Measurements from ENCODE around the gene FKBP9. TPM values are rescaled to one million over a fixed set of nuclear protein-coding genes. Genes with fewer than 3 reads are reported as not detected.
"Not testable (repeated sequence)": the region's sequence is repeated elsewhere in the genome, so short reads cannot be mapped to it uniquely, and the experiment has no call there.

The FKBP9 gene
- total RNA-seq, 2 donors from 2014 or later = 0.65 to 1.7 TPM

DNA sequence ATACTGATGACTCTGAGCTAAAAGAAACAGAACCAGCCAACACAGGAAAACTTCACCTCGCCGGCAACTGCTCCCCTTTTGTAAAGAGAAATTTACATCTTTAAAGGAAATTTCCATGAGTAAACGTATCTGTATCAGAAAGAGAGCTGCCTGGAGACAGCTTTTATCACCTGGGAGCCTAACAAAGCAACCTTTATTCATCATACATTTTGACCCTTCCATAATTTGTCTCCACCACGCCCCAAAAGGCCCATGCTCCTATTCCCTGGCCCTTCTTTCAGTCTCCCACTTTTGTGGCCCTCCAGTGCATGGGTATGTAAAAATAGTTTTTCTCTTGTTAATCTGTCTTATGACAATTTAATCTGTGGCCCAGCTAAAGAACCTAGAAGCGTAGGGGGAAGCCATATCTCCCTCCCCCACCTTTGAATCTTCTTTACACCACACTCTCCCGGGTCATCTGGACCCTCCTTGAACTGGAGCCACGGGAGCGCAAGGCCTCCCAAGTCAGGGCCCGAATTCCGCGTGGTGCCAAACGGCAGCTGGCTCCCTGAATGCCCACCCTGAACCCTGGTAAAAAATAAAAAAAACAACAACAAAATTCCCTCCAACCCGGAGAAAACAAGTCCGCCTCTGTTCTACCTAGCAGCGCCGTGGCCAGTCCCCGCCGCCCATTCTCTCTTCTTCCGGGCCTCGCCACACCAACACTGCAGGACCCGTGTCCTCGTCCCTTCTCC is 15.4 kb upstream of the FKBP9 start:
- peak overlapping the region; percentile 92 for H3K4me3 Mint-ChIP-seq
- peak overlapping the region; percentile 88 for H3K27ac Mint-ChIP-seq
- H3K4me1 Mint-ChIP-seq = peaks cover 17% of the 10 kb centered on the region
- H3K36me3 Mint-ChIP-seq (ENCODE audit: low read depth) = peaks cover 5% of the 10 kb centered on the region
- ATAC-seq (replicated peaks) = no peak
- no peaks in the 10 kb centered on the region for H3K9me3 Mint-ChIP-seq
- H3K27me3 Mint-ChIP-seq = no peaks in the 10 kb centered on the region

DNA sequence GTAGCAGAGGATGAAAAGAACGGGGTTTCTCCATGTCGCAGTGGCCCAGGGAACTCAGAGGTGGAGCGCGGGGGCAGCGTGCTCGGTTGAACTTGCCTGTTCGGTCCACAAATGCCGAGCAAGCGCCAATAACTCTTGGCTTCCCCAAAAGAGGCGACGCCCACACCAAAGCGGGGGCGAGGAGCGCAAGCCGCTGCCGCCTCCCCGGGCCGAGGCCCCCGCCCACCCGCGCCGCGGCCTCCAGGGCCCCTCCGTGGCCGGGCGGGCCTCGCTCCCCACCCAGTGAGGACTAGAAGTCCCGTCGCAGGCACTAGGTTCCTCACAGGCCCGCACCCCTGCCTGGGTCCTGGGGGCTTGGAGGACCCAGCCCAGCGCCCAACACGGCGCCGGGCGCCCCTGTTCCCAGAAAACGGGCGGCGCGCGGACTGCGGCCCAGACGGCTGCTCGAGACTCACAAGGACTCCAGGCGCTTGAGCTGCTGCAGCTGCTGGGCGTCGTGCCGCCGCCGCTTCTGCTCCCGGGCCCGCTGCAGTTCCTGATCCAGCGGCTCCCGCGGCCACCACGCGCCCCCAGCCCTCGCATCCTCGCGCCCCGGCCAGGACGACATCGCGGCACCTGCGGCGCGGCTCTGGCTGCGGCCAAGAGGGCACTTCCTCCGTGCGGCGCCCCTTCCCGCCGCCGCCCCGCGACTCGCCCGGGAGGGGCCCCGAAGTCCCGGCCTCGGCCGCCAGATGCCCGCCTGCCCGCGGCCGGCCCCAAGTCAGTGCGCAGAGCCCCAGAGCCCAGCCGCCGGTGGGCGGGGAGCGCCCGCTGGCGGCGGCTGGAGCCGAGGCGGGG is 14.6 kb upstream of the FKBP9 start:
- no peaks in the 10 kb centered on the region for H3K27me3 Mint-ChIP-seq
- peak overlapping the region; percentile 88 for H3K27ac Mint-ChIP-seq
- peak; percentile 94 for ATAC-seq (replicated peaks)
- peaks cover 5% of the 10 kb centered on the region for H3K36me3 Mint-ChIP-seq (ENCODE audit: low read depth)
- H3K4me1 Mint-ChIP-seq = peaks cover 17% of the 10 kb centered on the region
- no peaks in the 10 kb centered on the region for H3K9me3 Mint-ChIP-seq
- H3K4me3 Mint-ChIP-seq = peak overlapping the region; percentile 92

DNA sequence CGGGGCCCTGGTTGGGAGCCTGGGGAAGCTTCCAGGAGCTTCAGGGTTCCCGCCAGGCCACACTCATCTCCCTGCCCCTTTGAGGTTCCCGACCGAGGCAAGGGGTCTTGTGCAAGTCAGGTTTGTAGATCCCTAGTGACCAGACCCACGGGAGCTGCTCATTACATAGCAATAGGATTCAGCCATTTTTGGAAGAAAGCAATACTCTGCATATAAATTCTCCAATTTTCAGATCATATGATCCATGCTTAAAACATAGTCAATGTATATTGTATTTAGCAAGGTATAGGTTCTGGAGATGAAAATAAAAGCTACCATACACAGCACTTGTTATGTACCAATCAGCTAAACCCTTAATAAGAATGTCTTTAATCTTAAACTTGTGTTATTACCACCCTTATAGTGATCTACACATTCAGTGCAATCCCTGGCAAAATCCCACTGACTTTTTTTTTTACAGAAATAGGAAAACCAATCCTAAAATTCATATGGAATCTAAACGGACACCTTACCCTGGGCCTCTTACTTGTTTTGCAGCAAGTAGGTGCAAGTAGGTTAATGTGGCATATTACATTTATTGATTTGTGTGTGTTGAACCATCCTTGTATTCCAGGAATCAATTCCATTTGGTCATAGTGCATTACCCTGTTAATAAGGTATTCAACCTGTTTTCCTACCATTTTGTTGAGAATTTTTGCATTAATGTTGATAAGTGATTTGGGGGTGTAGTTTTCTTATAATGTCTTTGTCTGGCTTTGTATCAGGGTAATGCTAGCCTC is 13.8 kb upstream of the FKBP9 start:
- no peak overlapping the region for H3K27ac Mint-ChIP-seq
- H3K4me1 Mint-ChIP-seq = peaks cover 17% of the 10 kb centered on the region
- H3K36me3 Mint-ChIP-seq (ENCODE audit: low read depth) = peaks cover 5% of the 10 kb centered on the region
- ATAC-seq (replicated peaks) = no peak
- peaks cover 6% of the 10 kb centered on the region for H3K9me3 Mint-ChIP-seq
- peak overlapping the region; percentile 92 for H3K4me3 Mint-ChIP-seq
- peaks cover 5% of the 10 kb centered on the region for H3K27me3 Mint-ChIP-seq

DNA sequence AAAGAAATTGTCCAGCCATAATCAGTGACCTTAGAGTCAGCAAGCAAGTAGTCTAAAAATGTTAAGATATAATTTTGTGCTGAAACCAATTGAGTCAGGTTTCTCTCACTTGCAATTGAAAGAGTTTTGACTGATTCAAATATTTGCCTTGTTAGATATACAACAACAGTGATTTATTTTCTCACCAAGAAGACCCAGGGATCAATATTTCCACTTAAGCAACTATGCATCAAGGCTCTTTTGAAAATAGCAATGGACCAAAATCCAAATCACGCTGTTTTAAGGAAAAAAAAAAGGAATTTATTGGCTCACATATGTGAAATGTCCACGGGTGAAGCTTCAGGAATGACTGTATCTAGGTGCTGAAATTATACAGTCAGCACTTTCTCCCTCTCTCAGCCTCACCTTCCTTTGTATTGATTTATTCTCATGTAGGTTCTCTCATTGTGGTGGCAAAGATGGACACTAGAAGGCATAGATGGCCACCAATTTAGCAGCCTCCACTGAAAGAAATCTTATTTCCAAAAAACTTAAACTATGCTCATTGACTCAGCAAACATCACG is 9.7 kb upstream of the FKBP9 start:
- no peak for ATAC-seq (replicated peaks)
- H3K27ac Mint-ChIP-seq = no peak overlapping the region
- no peaks in the 10 kb centered on the region for H3K4me1 Mint-ChIP-seq
- peaks cover 5% of the 10 kb centered on the region for H3K27me3 Mint-ChIP-seq
- H3K9me3 Mint-ChIP-seq = peaks cover 9% of the 10 kb centered on the region
- no peak overlapping the region for H3K4me3 Mint-ChIP-seq
- no peaks in the 10 kb centered on the region for H3K36me3 Mint-ChIP-seq (ENCODE audit: low read depth)

DNA sequence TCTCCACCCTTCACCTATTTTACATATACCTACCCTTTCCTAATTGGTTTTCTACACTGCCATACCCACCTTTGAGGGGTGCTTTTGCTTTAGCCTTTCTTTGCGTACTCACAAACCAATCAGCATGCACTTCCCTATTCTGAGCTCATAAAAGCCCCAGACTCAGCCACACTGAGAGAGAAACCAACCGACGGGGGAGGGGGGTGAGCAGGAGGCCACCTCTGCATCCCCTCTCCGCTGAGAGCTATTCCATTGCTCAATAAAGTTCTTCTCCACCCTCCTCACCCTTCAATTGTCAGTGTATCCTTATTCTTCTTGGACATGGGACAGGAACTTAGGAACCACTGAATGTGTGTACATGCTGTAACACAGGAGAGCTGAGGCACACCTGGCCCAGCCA is 9.0 kb upstream of the FKBP9 start:
- no peaks in the 10 kb centered on the region for H3K4me1 Mint-ChIP-seq
- no peak overlapping the region for H3K4me3 Mint-ChIP-seq
- H3K36me3 Mint-ChIP-seq (ENCODE audit: low read depth) = no peaks in the 10 kb centered on the region
- ATAC-seq (replicated peaks) = no peak
- peaks cover 9% of the 10 kb centered on the region for H3K9me3 Mint-ChIP-seq
- peaks cover 5% of the 10 kb centered on the region for H3K27me3 Mint-ChIP-seq
- H3K27ac Mint-ChIP-seq = no peak overlapping the region

DNA sequence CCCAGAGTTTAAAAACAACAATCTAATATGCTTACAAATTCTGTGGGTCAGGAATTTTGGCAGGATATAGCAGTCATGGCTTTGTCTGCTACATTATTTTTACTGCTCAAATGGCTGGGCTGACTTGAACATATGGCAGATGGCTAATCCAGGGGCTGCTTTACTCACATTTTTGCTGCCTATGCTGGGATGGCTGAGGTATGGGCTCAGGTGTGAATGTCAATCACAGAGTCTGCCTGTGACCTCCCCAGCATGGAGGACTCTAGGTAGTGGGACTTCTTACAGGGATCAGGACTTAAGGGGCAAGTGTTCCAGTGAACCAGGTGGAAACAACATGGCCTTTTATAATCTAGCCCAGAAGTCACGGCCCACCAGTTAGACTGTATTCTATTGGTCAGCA is 4.4 kb upstream of the FKBP9 start:
- H3K4me1 Mint-ChIP-seq = peaks cover 1% of the 10 kb centered on the region
- H3K4me3 Mint-ChIP-seq = no peak overlapping the region
- H3K9me3 Mint-ChIP-seq = peaks cover 8% of the 10 kb centered on the region

DNA sequence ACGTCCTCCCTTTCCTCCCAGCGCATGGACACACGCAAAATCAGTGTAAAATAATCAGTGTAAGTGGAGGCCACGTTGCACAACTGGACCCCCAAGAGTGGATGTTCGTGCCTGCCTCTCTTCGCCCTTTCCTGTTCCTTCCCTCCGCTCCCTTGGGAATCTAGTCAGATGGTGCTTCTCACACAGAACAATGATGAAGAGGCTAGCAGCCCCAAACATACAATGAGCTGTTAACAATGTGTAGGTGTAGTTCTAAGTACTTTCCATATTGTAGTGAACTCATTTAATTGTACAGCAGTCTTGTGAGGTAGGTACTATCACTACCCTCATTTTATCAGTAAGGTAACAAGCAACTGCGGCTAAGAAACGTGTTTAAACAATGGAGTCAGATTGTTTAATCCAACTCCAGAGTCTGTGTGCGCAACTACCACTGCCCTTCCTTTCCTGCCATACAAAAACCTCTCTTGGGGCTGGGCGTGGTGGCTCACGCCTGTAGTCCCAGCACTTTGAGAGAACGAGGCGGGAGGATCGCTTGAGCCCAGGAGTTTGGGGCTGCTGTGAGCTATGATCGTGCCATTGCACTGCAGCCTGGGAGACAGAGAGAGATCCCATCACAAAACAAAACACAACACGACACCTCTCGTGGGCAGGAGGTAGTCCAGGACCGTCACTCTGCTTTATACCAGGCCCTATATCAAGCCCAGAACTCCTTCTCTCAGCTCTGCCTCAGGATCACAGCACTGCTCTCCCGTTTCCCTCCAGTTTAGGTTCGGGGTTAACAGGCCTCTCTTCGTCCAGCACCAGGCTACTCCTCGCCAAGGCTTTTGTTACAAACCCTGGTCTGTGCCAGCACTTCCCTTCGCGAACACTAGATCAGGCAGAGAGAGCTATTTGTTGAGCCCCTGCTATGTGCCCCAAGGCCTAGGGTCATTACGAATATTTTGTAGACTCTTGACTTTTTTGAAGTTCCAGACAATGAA is 1.1 kb downstream of the FKBP9 start:
- Mint-ChIP-seq H3K27ac (no peak overlapping the region), H3K4me1 (peaks cover 5% of the 10 kb centered on the region), H3K4me3 (peak overlapping the region; percentile 67), H3K27me3 (peaks cover 18% of the 10 kb centered on the region), H3K9me3 (no peaks in the 10 kb centered on the region), H3K36me3 (ENCODE audit: low read depth) (no peaks in the 10 kb centered on the region)
- no peak for ATAC-seq (replicated peaks)

More for the DNA sequence above, 4.4 kb upstream of the FKBP9 start:
- Mint-ChIP-seq H3K27me3 (peaks cover 5% of the 10 kb centered on the region), H3K27ac (no peak overlapping the region), H3K36me3 (ENCODE audit: low read depth) (no peaks in the 10 kb centered on the region)
- ATAC-seq (replicated peaks) = no peak

DNA sequence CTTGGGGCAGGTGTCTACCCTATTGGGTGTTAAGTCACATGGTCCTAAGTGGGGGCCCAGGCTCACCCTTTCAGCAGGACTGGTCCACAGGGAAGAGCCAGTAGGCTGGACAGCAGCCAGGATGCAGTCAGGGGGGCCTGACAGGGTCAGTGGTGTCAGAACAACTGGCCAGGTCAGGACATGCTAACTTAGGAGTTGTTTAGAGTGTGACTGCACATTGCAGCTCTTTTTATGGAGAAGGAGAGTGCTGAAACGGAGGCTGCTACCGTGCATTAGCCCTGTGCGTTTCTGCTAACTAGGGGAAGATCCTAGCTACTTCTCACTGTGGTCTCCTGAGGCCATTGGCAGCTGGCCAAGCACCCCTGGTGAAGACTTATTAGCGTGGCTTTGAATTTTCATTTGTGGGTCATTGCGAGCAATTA is 6.7 kb downstream of the FKBP9 start:
- ATAC-seq (replicated peaks); H3K4me1 Mint-ChIP-seq; H3K4me3 Mint-ChIP-seq; H3K9me3 Mint-ChIP-seq; H3K27ac Mint-ChIP-seq; H3K36me3 Mint-ChIP-seq (ENCODE audit: low read depth): not testable (repeated sequence)
- peaks cover 12% of the 10 kb centered on the region for H3K27me3 Mint-ChIP-seq

DNA sequence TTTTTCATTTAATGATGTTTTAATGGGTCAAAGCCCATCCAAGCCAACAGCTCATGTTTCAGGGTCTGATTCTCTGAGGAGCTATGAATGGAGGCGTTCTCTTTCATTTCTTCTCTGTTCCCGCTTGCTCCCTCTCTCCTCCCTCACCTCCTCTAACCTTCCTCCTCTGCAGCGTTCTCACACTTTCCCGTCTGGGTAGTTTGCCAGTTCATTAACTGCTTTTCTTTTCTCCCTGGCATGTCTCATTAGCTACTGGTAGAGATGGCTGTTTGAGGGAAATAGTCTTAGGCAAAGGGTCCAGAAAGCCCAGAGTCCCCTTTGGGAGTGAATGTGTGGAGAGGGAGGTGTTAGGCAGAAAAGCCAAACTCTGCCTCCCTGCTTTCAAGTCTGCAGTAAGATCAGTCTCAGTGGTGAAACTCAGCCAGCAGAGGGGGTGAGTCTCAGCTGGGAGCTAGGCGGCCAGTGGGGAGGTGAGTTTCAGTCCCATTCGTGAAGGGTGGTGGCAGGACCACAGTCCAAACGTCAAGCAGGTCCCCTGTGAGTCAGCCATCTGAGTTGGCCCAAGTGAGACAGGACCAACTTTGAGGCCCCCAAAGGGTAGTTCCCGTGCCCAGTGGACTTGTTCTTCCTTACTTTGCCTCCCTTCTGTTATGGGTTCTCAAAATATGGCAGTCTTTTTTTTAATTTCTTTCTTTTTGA is 7.4 kb downstream of the FKBP9 start:
- not testable (repeated sequence) for H3K27ac Mint-ChIP-seq; H3K4me1 Mint-ChIP-seq; H3K4me3 Mint-ChIP-seq; H3K36me3 Mint-ChIP-seq (ENCODE audit: low read depth); H3K27me3 Mint-ChIP-seq; H3K9me3 Mint-ChIP-seq
- ATAC-seq (replicated peaks) = peak; percentile 96

DNA sequence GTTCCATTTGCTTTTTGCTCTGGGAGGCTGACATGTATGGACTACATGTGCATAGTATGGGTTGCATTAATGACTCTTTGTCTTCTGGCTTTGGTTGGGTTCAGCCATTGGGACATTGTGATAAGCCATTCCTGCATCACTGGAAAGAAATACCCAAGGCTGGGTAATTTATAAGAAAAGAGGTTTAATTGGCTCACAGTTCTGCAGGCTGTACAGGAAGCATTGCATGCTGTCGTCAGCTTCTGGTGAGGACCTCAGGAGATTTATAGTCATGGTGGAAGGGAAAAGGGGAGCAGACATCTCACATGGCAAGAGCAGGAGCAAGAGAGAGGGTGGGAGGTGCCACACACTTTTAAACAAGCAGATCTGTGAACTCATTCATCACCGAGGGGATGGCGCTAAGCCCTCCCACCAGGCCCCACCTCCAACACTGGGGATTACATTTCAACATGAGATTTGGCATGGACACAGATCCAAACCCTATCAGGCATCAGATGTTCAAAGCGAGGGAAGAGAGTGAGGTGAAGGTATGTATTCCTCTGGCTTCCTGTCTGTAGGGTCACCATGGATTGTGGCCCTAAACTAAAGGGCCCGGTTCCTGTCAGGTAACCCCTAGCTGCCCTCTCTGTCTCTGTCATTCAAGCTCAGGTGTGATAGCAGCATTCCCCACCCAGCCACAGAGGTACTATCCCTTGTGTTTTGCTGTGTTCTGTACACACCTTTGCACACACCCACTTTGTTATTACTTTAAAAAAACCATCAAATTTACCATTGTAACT is 9.4 kb downstream of the FKBP9 start:
- H3K9me3 Mint-ChIP-seq; H3K4me3 Mint-ChIP-seq; H3K4me1 Mint-ChIP-seq; H3K27ac Mint-ChIP-seq; H3K36me3 Mint-ChIP-seq (ENCODE audit: low read depth); ATAC-seq (replicated peaks); H3K27me3 Mint-ChIP-seq: not testable (repeated sequence)

DNA sequence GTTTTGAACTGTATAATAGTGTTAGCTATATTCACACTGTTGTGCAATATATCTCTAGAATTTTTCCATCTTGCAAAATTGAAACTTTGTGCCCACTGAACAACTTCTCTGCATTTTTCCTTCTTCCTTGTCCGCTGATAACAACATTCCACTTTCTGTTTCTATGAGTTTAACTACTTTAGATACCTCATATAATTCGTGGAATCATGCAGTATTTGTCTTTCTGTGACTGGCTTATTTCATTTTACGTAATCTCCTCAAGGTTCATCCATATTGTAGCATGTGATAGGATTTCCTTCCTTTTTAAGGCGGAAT is 10.0 kb downstream of the FKBP9 start:
- not testable (repeated sequence) for H3K27ac Mint-ChIP-seq; H3K36me3 Mint-ChIP-seq (ENCODE audit: low read depth); H3K27me3 Mint-ChIP-seq; H3K4me3 Mint-ChIP-seq; ATAC-seq (replicated peaks); H3K9me3 Mint-ChIP-seq; H3K4me1 Mint-ChIP-seq

DNA sequence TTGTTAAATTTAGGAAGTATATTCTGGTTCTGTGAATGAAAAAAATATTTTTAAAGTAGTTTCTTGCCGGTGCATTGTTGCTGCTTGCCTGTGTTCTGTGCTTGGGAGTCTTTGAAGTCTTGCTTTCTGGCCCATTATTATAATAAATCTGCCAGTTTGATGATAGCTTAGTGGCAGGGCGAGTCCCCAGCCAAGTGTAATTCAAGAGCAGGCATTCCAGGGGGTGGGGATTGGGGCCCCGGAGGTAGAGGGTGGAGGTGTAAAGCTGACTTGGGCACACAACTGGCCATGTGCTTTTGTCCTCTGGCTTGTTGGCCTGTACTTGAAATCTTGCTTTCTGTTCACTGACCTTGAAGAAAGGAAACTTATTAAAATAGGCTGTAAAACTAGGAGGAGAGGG is 14.7 kb downstream of the FKBP9 start:
- H3K9me3 Mint-ChIP-seq; H3K4me3 Mint-ChIP-seq; H3K4me1 Mint-ChIP-seq; H3K27me3 Mint-ChIP-seq; ATAC-seq (replicated peaks); H3K27ac Mint-ChIP-seq; H3K36me3 Mint-ChIP-seq (ENCODE audit: low read depth): not testable (repeated sequence)

DNA sequence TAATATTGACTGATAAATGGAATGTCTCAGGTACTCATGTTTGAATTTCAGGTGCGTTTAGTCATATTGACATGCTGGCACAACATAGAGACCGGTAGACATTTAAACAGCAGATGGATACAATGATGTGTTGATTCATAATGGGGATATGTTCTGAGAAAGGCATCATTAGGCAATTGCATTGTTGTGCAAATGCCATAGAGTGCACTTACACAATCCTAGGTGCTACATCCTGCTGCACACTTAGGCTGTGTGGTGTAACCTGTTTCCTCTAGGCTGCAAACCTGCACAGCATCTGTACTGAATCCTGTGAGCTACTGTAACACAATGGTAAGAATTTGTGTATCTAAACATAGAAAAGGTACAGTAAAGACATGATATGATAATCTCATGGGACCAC is 19.9 kb downstream of the FKBP9 start:
- not testable (repeated sequence) for H3K27ac Mint-ChIP-seq; H3K4me1 Mint-ChIP-seq; H3K27me3 Mint-ChIP-seq; ATAC-seq (replicated peaks); H3K36me3 Mint-ChIP-seq (ENCODE audit: low read depth); H3K9me3 Mint-ChIP-seq; H3K4me3 Mint-ChIP-seq

All from activated T-helper 17 cell treated with anti-CD3 and anti-CD28 coated beads, Interleukin-2, amount 50 U/mL, for 72 hours (primary cell).